Activated CD4-positive, CD25-positive, alpha-beta regulatory T cell treated with anti-CD3 and anti-CD28 coated beads, Interleukin-2, amount 50 U/mL, for 24 hours (primary cell): ENCODE results near the gene CCDC18.
"Not testable (repeated sequence)": the region's sequence is repeated elsewhere in the genome, so short reads cannot be mapped to it uniquely, and the experiment has no call there.

Experiments
- ATAC-seq, 2 donors: fragments of 150-1000 bp; cut with Tn5 transposase; one replicate each; pipeline ENCODE4 v1.10.0; 2021; ENCODE audit warnings: mild to moderate bottlenecking in 1 of 2, moderate library complexity in 1 of 2

CCDC18 gene

GRCh38 chr1:93244298-93245069, 64.0 kb downstream of the CCDC18 start:
- ATAC-seq, result no peak

GRCh38 chr1:93251966-93252365, 71.4 kb downstream of the CCDC18 start:
- ATAC-seq, result no peak

DNA sequence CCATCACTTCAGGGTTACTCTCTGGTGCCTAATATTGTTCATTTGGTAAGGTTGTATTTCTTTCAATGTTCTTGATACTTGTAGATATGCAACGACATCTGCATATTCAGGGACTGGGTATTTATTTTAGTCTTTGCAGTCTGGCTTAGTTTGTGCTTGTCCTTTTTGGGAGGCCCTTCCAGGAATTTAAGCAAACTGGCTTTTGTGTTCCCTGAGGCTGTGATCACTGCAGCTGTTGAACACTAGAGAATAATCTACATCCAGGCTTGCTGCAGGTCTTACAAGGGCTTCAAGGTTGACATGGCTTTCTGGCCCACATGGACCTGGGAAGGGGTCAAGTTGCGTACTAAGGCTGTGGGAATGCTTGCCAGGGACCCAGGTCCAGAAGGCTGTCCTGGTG, 72.1 kb downstream of the CCDC18 start:
- no peak for ATAC-seq

GRCh38 chr1:93253516-93253915, 73.0 kb downstream of the CCDC18 start:
- no peak for ATAC-seq

DNA sequence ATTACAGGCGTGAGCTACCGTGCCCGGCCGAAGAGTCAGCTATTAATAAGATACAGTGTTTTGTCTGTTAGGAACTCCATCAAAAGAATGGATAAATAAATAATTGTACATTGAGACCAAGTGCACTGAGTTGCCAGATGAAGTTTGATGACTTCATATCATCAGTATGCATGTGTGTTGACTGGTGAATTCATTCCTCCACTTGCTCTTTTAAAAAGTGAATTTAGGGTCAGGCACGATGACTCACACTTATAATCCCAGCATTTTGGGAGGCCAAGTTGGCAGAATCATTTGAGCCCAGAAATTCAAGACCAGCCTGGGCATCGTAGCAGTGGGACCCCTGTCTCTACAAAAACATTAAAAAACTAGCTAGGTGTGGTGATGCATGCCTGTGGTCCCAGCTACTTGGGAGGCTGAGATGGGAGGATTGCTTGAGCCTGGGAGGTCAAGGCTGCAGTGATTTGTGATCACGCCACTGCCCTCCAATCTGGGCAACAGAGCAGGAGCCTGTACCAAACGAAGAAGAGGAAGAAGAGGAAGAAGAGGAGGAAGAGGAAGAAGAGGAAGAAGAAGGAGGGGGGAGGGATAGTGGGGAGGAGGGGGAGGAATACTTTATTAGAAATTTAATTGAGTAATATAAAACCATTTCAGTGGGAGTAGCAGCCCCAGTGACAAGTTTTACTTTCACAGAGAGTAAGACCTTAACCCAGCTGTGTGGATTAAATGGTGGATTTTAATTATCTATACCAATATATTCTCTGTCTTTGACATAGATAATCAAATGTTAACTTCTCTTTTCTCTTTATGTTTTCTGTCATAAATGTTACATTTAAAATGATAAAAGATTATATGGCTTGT, 74.9 kb downstream of the CCDC18 start:
- ATAC-seq, result no peak

DNA sequence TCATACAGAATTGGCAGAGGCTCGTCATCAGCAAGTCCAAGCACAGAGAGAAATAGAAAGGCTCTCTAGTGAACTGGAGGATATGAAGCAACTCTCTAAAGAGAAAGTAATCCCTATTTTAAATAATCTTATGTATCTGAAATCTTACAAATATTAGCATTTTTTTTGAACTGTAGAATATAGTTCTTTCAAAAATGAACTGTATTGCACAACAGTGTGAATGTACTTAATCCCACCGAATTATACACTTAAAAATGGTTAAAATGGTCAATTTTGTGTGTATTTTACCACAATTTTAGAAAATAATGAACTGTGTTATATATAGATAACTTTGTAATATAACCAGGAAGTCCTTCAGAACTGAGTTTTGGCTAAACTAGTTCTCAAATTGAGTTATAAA, 75.9 kb downstream of the CCDC18 start:
- no peak for ATAC-seq

DNA sequence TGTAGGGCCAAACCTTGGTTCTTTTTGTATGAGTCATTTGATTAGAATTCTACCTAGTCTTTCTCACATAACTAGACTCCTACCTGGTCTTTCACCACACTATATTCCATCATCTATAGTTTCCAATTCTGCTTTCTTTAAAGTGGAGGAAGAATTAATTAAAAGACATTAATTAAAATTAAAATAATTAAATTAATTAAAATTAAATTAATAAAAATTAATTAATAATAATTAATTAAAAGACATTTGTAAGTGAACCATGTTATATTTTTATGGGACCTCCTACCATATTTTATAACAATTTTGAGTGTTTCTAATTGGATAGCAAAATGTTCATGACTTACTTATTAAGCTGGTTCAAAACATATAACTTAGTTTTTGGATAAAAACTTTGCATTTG, 77.4 kb downstream of the CCDC18 start:
- ATAC-seq, result no peak

DNA sequence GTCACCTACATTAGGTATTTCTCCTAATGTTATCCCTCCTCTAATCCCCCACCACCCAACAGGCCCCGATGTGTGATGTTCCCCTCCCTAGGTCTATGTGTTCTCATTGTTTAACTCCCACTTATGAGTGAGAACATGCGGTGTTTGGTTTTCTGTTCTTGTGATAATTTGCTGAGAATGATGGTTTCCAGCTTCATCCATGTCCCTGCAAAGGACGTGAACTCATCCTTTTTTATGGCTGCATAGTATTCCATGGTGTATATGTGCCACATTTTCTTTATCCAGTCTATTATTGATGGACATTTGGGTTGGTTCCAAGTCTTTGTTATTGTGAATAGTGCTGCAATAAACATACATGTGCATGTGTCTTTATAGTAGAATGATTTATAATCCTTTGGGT, 80.2 kb downstream of the CCDC18 start:
- not testable (repeated sequence) for ATAC-seq

GRCh38 chr1:93262645-93263044, 82.1 kb downstream of the CCDC18 start:
- no peak for ATAC-seq

- ATAC-seq, result not testable (repeated sequence)
Observed at GRCh38 chr1:93268888-93269287, 88.4 kb downstream of the CCDC18 start.

DNA sequence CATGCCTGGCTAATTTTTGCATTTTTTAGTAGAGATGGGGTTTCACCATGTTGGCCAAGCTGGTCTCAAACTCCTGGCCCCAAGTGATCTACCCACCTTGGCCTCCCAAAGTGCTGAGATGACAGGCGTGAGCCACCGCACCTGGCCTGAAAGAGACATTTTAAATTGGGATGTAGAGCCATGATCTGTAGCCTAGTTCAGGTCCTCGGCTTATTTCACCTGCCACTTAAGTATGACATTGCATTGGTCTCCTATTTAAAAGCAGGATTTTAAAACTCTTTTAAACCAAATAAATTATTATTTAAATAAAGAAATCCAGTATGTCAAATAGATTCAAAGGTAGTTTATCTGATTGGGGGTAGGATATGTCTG, 94.7 kb downstream of the CCDC18 start:
- not testable (repeated sequence) for ATAC-seq

DNA sequence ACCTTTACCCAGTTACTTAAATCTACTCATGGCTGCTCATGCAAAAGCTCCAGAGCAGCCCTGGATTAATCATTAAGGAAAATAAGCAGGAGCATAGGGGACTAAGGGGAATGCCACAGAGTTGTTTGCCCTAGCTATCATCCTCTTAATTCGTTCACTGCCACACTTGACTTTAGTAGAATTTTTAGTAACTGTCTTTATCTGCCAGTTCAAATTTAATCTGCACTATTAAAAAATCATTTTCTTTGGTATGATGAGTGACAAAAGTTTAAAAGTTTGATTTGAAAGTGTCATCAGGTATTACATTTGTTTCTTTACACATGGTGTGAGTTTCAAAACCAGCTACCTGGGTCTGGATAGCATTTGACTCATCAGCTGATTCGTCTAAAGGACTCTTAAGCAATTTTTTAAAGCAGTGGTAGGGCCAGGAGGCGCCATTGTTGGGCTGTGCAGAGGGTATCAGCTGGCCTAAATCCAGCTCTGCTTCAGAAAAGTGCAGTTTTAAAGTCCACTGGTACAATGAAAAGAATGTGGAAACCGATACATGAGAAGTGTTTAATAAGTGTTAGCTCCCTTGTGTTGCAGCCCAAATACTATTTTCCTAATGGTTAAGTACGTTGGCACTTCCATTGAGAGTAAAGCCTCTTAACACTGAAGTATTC, 95.2 kb downstream of the CCDC18 start:
- ATAC-seq, result no peak

GRCh38 chr1:93277530-93277929, 97.0 kb downstream of the CCDC18 start:
- not testable (repeated sequence) for ATAC-seq

GRCh38 chr1:93283496-93283895, 103.0 kb downstream of the CCDC18 start:
- no peak for ATAC-seq

GRCh38 chr1:93288558-93288957, 108.0 kb downstream of the CCDC18 start:
- ATAC-seq, result no peak

GRCh38 chr1:93296555-93297154, 116.1 kb downstream of the CCDC18 start:
- no peak for ATAC-seq

DNA sequence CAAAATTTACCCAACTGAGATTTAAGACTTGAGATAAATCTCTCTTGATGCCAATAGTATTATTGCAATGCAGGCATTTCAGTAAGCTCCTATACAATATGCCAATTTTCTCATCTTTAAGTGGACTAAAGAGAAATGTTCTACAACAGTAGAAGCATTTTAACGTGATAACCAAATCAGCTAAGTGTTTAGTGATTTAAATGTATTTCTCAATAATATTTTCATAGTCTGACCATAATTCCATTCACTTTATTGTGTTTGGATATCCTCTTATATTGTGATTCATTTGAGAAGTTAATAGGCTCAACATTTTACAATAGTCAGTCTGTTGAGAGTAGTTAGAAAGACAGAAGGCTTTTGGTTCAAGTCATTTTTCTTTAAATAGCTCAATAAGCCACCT, 120.6 kb downstream of the CCDC18 start:
- no peak for ATAC-seq

GRCh38 chr1:93302078-93302477, 121.6 kb downstream of the CCDC18 start:
- ATAC-seq, result no peak

GRCh38 chr1:93304716-93305138, 124.2 kb downstream of the CCDC18 start:
- ATAC-seq, result peak in 1 of 2 donors; percentile 51

GRCh38 chr1:93306920-93307319, 126.4 kb downstream of the CCDC18 start:
- ATAC-seq, result no peak

GRCh38 chr1:93313026-93313425, 132.5 kb downstream of the CCDC18 start:
- ATAC-seq, result no peak

GRCh38 chr1:93317207-93317606, 136.7 kb downstream of the CCDC18 start:
- ATAC-seq, result no peak

GRCh38 chr1:93317943-93318342, 137.4 kb downstream of the CCDC18 start:
- ATAC-seq, result no peak
